Measurements from ENCODE around the gene TPK1.
"Not testable (repeated sequence)": the region's sequence is repeated elsewhere in the genome, so short reads cannot be mapped to it uniquely, and the experiment has no call there.

TPK1 gene

DNA sequence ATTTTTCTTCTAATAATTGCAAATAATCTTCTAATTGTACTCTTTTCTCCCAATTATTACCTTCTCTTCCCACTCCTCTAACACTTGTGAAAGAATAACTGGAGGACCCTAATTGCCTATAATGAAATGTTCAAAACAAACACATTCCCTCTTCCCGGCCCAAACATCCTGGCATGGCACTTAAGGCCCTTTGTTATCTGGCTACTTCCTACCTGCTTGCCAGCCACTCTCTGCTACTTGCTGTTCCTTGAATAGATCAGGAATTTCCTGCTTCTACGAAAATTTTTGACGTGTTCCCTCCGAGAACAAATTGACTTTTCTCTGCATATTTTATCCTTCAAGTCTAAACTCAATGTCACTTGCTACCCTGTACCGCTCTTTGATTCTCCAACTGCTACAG lies 376.2 kb downstream of the TPK1 start:
- no peak for FAIRE-seq

DNA sequence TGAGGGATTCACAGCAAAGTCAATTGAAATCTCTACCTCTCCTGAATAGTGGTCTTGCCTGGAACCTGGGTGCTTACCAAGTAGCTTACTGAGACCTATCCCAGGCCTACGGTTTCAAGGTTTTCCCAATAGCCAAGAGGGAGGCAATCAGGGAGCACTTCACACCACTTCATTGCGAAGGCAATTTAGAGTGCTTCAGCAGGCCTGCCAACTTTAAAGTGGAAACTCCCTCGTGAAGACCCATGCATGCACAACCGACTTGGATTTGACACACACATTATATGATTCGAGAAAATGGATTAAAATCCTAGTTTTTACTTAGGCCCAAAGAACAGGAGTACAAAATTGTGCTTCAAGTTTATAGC lies 380.8 kb downstream of the TPK1 start:
- FAIRE-seq = no peak

DNA sequence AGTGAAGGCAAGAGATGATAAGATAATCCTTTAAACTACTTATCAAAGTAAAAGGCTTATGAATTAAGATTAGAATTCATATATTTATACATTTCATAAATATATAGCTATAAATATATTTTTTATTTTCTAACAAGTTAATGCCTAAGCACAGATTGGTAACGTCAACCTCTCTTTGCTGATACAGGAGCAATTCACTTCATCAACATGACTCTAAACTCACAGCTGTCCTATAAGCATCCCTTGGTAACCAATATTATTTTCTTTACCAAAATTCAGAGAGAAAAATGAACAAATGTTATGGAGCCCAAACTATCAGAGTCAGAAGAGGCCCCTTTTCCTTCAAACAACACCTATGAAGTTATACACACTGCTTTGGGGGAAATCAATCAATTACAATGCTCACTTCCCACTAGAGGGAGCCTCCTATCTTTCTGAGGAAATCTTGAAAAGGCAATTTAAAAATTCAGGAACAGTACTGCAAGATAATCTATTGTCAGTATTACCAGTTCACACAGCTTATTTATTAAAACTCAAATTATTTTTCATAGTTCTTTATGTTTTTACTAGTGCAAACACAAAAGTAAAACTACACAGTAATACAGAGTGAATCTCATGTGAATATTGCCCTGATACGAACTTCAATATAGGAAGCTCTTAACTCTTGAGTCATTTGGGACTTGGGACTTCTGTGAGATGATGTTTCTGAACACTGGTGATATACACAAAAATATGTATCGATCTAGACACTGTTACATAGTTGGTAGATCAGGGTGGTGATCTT lies 381.4 kb downstream of the TPK1 start:
- FAIRE-seq = peak; percentile 65

DNA sequence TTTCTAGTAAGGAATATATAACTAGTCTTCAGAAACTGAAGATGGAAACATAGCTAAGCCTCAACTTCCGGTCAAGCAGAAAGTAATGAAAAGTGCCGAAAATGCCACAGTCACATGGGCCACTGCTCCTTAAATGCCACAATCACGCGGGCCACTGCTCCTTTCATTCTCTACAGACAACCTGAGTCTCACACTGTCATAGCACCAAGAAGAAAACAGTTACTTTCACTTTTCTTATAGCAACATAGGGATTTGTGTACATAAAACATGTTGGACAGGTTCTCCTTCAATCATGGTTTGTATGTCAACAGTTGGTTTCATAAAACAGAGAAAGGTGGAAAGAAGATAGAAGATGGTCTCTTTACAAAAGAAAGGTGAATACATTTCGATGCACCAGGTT lies 383.8 kb downstream of the TPK1 start:
- no peak for FAIRE-seq

DNA sequence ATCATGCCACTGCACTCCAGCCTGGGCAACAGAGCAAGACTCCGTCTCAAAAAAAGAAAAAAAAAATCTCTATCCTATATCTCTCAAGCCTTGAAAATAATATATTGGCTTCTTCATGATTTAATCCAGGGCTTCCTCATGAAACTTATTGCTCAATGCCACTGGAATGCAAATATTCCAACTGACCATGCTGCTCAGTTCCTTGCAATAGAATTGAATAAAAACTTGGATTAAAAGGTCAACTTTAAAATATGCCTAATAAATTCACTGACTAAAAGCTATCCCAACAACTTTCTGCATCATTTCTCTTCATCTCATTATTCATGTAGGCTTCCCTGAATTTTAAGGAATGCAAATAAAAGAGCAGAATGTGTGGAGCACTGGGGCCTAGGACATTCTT lies 390.3 kb downstream of the TPK1 start:
- no peak for FAIRE-seq

DNA sequence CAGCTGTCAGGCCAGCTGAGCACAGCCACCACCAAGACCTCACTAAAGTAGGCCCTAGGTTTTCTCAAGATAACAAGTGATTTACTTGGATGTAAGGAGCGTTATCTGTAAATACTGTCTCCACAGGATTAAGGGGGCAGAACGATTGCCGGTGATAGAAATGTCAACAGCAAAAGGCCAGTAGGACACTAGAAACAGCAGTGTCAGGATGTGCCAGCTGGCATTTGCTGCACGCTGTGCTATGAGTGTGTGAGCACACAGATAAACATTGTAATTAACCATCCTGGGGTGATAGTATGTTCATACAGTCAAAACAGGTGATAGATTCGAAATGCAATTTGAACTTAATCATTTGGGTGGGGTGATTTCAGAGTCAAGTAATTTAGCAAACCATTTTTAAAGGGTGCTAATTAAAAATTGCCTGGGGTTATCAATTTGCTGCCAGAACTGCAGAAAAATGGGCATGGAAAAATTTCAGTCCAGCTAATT lies 396.1 kb downstream of the TPK1 start:
- FAIRE-seq = no peak

DNA sequence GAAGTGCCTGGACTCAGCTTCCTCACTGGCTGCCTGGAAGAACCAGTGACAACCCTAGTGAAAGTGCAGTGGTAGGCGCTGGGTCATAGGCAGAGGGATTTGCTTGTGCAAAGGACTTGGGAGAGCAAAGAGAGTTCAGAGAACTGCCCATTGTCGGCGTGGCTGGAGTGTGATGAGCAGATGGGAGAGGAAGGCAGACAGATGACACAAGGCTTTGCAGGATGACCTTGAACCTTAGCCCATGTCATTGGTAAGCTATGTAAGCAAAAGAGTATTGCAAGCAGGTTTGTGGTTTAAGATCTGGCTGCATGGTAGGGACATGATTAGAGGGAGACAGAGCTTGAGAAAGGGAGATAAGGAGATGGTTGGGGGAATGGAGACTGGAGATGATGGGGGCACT lies 397.1 kb downstream of the TPK1 start:
- no peak for FAIRE-seq

DNA sequence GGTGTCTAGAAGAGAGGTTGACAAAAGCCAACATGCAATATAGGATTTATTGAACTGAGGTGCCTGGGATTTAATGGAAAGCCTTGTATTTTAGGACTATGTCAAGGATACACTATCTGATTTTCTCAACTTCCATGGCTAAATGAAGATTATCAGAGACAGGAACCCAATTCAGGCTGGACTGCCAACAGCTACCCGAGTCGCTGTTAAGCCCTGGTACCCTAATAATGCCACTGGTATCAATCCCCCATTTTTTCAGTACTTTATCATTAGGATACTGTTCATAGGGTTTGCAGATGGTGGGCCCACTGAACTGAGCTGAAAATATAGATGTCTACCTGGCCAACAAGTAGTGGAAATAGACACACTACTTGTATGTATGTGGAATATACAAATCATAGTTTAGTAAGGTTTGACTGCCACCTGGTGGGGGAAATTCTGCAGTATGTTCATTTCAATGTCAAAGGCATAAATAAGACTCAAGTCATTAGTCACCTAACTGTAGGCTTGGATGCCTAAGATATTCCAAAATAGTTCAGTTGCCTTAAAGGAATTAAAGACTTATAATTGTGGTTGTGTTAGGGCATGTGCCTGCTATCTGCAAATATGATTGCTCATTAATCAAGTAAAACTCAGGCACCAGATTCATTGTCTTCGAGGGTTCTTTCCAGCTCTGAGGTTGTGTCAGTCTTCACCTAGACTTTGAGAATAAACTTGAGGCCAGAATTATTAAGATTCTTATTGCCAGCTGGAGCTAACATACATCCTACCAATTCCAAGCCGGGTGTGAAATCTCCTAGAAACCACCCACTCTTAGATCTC lies 398.3 kb downstream of the TPK1 start:
- FAIRE-seq = peak; percentile 89

DNA sequence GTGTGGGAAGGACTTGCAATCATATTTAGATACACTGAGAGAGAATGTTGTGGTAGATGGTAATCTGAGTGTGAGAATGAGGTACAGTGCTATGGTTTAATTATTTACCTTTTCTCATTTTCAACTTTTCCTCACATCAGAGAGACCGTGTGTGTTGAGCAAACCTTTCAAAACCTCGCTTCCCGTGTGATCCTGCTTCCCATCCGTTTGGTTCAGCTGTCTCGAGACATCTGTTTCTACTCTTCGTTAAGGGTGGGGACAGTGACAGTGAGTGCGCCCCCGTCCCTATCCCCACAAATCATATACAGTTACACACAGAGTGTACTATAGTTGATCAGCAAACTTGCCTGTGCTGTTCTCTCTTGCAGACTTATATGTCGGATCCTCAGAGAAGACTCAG lies 399.4 kb downstream of the TPK1 start:
- no peak for FAIRE-seq

DNA sequence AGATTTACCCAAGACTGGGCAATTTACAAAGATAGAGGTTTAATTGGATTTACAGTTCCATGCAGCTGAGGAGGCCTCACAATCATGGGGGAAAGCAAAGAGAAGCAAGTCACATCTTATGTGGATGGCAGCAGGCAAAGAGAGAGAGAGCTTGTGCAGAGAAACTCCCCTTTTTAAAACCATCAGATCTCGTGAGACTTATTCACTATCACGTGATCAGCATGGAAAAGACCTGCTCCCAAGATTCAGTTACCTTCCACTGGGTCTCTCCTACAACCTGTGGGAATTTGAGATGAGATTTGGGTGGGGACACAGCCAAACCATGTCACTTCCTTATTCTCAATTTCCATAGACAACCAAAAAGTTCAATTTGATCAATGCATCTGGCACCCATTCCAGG lies 407.4 kb downstream of the TPK1 start:
- no peak for FAIRE-seq

DNA sequence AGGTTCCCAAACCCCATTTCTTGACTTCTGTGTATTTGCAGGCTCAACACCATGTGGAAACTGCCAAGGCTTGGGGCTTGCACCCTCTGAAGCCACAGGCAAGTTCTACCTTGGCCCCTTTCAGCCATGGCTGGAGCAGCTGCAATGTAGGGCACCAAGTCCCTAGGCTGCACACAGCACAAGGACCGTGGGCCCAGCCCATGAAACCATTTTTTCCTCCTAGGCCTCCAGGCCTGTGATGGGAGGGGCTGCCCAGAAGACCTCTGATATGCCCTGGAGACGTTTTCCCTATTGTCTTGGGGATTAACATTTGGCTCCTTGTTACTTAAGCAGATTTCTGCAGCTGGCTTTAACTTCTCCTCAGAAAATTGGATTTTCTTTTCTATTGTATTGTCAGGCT lies 408.3 kb downstream of the TPK1 start:
- not testable (repeated sequence) for FAIRE-seq

DNA sequence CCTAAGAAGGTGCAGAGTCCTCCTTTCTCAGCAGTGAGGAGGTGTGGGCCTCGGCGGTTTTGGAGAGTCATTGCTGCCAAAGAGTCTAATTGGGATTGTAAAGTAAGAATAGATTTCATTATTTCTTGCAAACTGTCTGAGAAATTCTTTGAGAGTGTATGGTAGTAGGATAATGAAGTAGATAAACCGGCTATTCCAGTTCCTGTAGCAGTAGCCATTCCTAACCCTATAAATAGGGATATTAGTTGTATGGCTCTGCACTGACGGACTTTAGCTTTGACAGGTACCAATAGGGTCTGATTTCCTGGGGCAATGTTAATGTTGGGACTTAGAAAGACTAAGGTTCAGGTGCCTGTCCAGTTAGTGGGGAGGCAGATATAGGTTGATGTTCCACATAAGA lies 416.9 kb downstream of the TPK1 start:
- FAIRE-seq = not testable (repeated sequence)

DNA sequence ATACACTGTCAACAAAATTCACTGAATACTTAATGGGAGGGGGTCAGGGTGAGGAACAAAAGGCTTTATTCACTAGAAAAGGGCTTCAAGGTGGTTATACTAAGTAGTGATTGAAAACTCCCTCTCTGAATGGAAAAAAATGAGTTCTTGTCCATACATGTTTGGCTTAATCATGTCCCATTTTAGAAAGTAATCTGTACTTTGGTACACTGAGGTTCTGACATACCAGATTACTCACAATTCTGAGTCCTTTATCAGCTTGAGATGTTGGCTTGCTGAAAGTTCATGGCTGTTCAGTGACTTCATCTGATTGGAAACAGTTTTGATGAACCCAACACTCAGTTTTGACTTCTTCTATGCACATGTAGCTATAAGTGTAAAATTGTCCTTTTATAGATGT lies 419.5 kb downstream of the TPK1 start:
- no peak for FAIRE-seq

DNA sequence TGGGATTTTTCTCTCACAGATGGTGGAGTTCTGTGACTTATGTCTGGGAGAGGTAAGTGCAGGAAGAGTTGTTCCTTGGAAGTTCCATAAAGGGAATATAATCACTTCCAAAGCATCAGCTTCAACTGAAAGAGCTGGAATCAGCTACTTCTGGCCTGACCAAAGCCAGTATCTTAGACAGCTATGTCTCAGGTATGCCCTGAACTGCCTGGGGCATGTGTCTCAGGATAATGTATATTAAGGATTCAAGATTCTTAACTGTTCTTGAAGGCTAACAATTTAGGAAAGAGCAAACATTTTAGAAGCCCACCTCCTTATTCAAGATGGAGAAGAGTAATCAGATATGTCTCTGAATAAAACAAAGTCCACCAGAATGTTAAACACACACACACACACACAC lies 420.0 kb downstream of the TPK1 start:
- no peak for FAIRE-seq

DNA sequence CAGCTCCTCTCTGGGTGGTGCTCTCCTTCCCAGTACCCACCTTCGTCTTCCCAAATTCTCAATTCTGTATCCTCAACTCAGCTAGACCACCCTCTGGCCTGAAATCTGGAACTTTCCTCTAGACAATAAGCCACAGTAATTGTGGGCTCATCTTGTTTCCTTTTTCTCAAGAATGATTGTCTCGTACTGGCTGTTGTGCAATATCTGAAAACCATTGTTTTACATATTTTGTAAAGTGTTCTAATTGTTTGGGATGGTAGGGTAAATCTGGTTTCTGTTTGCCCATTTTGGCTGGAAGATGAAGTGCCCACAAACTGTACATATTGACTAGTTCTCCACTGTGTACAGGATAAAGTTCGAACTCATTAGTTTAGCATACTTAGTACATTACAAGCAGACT lies 421.0 kb downstream of the TPK1 start:
- FAIRE-seq = no peak

DNA sequence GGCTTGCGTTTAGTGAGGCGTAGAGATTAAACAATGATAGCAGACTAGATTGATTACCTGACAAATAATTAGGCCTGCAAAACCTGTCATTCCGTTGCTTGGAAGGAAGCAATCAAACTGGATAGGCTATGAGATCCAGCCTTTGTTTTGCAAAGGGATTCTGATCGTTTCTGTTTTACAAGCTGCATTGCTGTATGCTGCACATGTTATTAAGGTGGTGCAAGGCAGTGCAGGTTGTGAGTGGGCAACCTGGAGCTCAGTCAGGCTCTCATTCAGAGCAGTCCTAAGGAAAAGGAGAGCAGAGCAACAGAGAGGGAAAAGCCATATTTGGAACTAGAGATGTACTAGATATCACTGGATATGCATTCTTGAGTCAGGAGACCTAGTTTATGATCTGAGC lies 425.4 kb downstream of the TPK1 start:
- no peak for FAIRE-seq

DNA sequence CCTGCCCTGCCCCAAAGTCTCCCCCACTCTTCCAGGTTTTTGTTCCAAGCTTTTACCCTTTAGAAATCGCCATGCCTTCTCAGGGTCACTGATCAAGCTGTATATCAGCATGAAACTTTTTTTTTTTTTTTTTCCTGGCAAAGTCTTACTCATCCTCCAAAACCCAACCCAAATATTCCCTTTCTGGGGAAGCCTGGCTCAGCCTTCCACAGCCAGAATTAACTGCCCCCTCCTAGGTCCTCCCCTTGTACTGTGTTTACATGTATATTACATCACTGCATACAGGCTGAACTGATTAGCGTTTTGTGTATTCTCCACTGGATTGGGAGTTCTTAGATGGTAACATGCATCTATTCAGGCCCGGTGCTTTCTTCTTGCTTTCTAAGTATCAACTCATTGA lies 427.7 kb downstream of the TPK1 start:
- no peak for FAIRE-seq

DNA sequence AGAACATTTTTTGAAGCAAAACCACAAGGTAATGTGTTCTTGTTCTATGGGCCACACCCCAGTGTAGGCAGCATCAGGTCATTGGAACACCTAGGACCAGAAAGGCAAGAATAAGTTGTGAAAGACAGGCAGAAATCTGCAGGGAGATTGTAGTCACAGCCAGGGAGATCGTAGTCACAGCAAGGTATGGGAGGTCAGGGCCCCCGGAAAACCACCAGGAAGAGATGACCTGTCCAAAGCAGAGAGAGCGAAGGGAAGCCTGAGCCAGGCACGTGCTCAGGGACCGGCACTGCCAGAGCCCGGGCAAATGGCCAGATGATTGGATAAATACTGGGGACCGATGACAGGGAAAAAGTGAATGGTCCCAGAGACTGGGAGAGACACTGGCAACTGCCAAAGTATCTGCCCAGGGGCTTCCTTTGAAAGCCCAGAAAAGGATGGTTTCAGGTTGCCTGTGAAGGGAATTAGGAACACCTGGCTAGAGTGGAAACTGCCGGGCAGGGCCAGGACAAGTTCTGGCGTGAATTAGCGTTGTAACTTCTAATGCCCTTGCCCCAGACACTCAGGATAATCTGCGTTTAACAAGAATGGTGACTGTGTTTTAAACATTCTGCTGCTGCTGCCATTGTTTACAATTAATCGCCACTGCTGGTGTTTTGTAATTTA lies 428.5 kb downstream of the TPK1 start:
- no peak for FAIRE-seq

DNA sequence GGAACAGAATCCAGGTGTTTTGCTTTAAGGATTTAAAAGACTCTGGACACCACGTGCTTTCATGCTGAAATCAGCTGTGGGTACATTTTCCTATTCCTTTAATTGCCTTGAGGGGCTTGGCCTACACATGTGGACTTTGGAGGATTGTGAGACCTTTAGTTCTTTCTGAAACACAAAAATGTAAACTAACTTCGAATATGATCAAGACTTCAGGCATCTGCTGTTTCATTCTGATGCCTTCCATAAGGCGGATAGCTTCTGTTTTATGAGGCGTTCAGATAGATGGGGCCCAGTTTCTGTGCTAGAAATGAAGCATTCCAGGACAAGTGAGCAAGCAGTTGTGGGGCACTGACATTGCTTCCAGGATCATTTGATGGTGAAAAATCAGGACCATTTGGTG lies 430.9 kb downstream of the TPK1 start:
- no peak for FAIRE-seq

DNA sequence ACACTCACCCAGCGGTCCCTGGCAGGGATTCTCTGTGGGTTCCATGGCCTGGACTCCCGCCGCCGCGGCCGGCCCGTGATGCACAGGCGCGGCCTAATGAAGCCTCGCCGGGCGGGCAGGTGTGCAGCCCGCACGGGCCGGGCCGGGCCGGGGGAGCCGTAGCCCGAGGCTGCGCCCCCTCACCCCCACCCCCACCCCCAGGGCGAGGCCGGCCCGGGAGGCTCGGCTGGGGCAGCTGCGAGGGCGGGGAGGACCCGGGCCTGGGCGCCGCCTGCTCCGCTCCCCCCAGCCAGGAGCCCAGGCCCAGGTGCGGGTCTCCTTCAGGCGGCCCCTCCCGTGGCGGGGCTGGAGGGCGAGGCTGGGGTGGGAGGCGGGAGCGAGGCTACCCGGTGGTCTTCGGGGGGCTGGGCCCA lies 432.2 kb downstream of the TPK1 start, which contains the start of gene NOBOX:
NOBOX (minus strand) TSS at position 45 of the 413 bp plus-strand sequence.
- FAIRE-seq = no peak

DNA sequence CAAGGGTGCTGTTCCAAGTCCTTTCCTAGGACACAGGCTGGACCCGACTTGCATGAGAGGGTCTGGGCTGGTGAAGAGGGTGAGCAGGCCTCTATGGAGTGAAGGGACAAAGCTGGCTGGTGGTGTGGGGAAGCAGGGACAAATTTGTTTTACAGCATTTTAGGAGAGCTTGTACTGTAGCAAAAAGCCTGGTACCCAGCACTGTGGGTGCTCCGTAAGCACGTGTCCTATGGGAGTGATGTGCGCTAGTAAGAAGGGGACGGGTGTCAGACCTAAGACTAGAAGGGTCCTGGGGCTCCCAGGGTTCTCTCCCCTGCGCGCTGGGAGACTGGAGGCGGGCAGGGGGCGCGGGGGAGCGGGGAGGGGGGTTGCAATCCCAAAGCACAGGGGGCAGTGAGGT lies 432.8 kb downstream of the TPK1 start:
- no peak for FAIRE-seq
